Skeletal muscle tissue (tissue), 4 donors: Measurements from ENCODE around the gene SMIM32. TPM values are rescaled to one million over a fixed set of nuclear protein-coding genes. Genes with fewer than 3 reads are reported as not detected.

Source experiments
- H3K27ac ChIP-seq: one replicate; pipeline ENCODE4 v1.7.0; 2013; ENCODE audit warnings: mild to moderate bottlenecking, low read depth, low read length, inconsistent platforms
- H3K27me3 ChIP-seq, 3 donors: one replicate each; pipeline ENCODE4 v1.7.0; 2013; ENCODE audit warnings: low read length in 3 of 3; ENCODE audit not compliant: control insufficient read depth in 3 of 3, insufficient read depth in 3 of 3
- H3K36me3 ChIP-seq, 3 donors: one replicate each; pipeline ENCODE4 v1.7.0; 2013; ENCODE audit warnings: low read length in 3 of 3; ENCODE audit not compliant: control insufficient read depth in 3 of 3, insufficient read depth in 3 of 3
- H3K4me1 ChIP-seq, 3 donors: one replicate each; pipeline ENCODE4 v1.7.0; 2013; ENCODE audit warnings: low read length in 3 of 3, mild to moderate bottlenecking in 3 of 3; ENCODE audit not compliant: control insufficient read depth in 3 of 3, insufficient read depth in 3 of 3
- H3K4me3 ChIP-seq, 3 donors: one replicate each; pipeline ENCODE4 v1.7.0; 2013; ENCODE audit warnings: low read length in 3 of 3
- H3K9ac ChIP-seq, 3 donors: one replicate each; pipeline ENCODE4 v1.7.0; 2013; ENCODE audit warnings: low read length in 3 of 3, mild to moderate bottlenecking in 3 of 3, moderate library complexity in 2 of 3, low read depth in 1 of 3
- H3K9me3 ChIP-seq, 3 donors: one replicate each; pipeline ENCODE4 v1.7.0; 2013; ENCODE audit warnings: low read length in 3 of 3; ENCODE audit not compliant: control insufficient read depth in 3 of 3
- total RNA-seq: library from RNA; depleted of rRNA; stranded (reverse); fragments of >200 nt; gene quantifications from one replicate; pipeline ENCODE4 v1.2.3, GENCODE V29; 2014
- donor health status: Osteomylitis.

Gene SMIM32
- total RNA-seq, 1 donor from 2014 or later = under 0.01 TPM

GRCh38 chr5:136146201-136146600, 46.8 kb downstream of the SMIM32 start:
- Histone ChIP-seq H3K36me3 (no peaks in the 10 kb centered on the region), H3K27ac (no peak overlapping the region), H3K4me3 (no peak overlapping the region), H3K4me1 (peaks cover 0 to 25% (median 14%) of the 10 kb centered on the region in 3 donors), H3K27me3 (no peaks in the 10 kb centered on the region), H3K9me3 (no peaks in the 10 kb centered on the region), H3K9ac (no peak overlapping the region)

GRCh38 chr5:136145030-136145429, 47.9 kb downstream of the SMIM32 start:
- Histone ChIP-seq H3K27ac (no peak overlapping the region), H3K27me3 (no peaks in the 10 kb centered on the region), H3K36me3 (no peaks in the 10 kb centered on the region), H3K4me3 (no peak overlapping the region), H3K9me3 (no peaks in the 10 kb centered on the region), H3K4me1 (peaks cover 4 to 29% (median 16%) of the 10 kb centered on the region in 3 donors), H3K9ac (no peak overlapping the region)

GRCh38 chr5:136143763-136144162, 49.2 kb downstream of the SMIM32 start:
- H3K36me3 ChIP-seq = no peaks in the 10 kb centered on the region
- no peaks in the 10 kb centered on the region for H3K27me3 ChIP-seq
- H3K9me3 ChIP-seq = no peaks in the 10 kb centered on the region
- peaks cover 7 to 28% (median 18%) of the 10 kb centered on the region in 3 donors for H3K4me1 ChIP-seq
- no peak overlapping the region for H3K4me3 ChIP-seq
- H3K9ac ChIP-seq = no peak overlapping the region
- no peak overlapping the region for H3K27ac ChIP-seq

GRCh38 chr5:136143312-136143711, 49.6 kb downstream of the SMIM32 start:
- Histone ChIP-seq H3K9me3 (no peaks in the 10 kb centered on the region), H3K36me3 (no peaks in the 10 kb centered on the region), H3K9ac (no peak overlapping the region), H3K27me3 (no peaks in the 10 kb centered on the region), H3K4me3 (no peak overlapping the region), H3K27ac (no peak overlapping the region), H3K4me1 (peaks cover 8 to 27% (median 21%) of the 10 kb centered on the region in 3 donors)

- H3K4me1 ChIP-seq = peaks cover 15 to 35% (median 25%) of the 10 kb centered on the region in 3 donors
Observed at GRCh38 chr5:136141561-136141960, 51.4 kb downstream of the SMIM32 start.

More at GRCh38 chr5:136141561-136141960, 51.4 kb downstream of the SMIM32 start:
- Histone ChIP-seq H3K27ac (no peak overlapping the region), H3K4me3 (no peak overlapping the region), H3K9me3 (no peaks in the 10 kb centered on the region), H3K36me3 (no peaks in the 10 kb centered on the region), H3K27me3 (no peaks in the 10 kb centered on the region), H3K9ac (no peak overlapping the region)

Other genes with a start within 250 kb of the SMIM32 start
- not detected for gene LECT2, start 238.2 kb downstream of the SMIM32 start, total RNA-seq
- gene TGFBI, start 164.2 kb downstream of the SMIM32 start, total RNA-seq = 204 TPM
- gene SMAD5, start 60.3 kb downstream of the SMIM32 start, total RNA-seq = 48.5 TPM
- gene TRPC7, start 172.4 kb upstream of the SMIM32 start, total RNA-seq = not detected